Kidney epithelial cell (primary cell): ENCODE data around the gene RPS6KA1. TPM values are rescaled to one million over a fixed set of nuclear protein-coding genes. Genes with fewer than 3 reads are reported as not detected.

Source experiments
- DNase-seq: peaks from one replicate; pipeline ENCODE4 v3.0.0-alpha.2; 2010; ENCODE audit warnings: low read depth
- H3K27me3 ChIP-seq: 2 replicates; pipeline ENCODE4 v1.6.0; 2011; ENCODE audit warnings: low read length; ENCODE audit not compliant: control insufficient read depth, insufficient read depth
- H3K36me3 ChIP-seq: 2 replicates; pipeline ENCODE4 v1.5.1; 2011; ENCODE audit warnings: low read length; ENCODE audit not compliant: control insufficient read depth, insufficient read depth
- H3K4me3 ChIP-seq: 2 replicates; pipeline ENCODE4 v1.5.1; 2011; ENCODE audit warnings: low read depth, mild to moderate bottlenecking, control low read depth, low read length
- CTCF ChIP-seq: IDR thresholded peaks from 2 replicates; pipeline ENCODE4 v1.5.1; 2011; ENCODE audit warnings: mild to moderate bottlenecking, moderate library complexity, low read length, control low read depth, inconsistent platforms; ENCODE audit not compliant: insufficient read depth, poor library complexity, severe bottlenecking
- total RNA-seq: library from RNA; depleted of rRNA; stranded (reverse); fragments of >200 nt; gene quantifications from 2 replicates; pipeline ENCODE4 v1.2.3, GENCODE V29; 2015

The RPS6KA1 gene
- total RNA-seq, 1 donor from 2014 or later = 48.1 TPM

- no peak for DNase-seq
- no peaks in the 10 kb centered on the region for H3K27me3 ChIP-seq
- no peak overlapping the region for H3K4me3 ChIP-seq
- TF ChIP-seq CTCF = no peak
- no peaks in the 10 kb centered on the region for H3K36me3 ChIP-seq
These were observed 85.3 kb downstream of the RPS6KA1 start for GRCh38 chr1:26614655-26615411.

- H3K4me3 ChIP-seq = no peak overlapping the region
- TF ChIP-seq CTCF = no peak
- H3K27me3 ChIP-seq = no peaks in the 10 kb centered on the region
- no peak for DNase-seq
- no peaks in the 10 kb centered on the region for H3K36me3 ChIP-seq
These were observed 87.3 kb downstream of the RPS6KA1 start for GRCh38 chr1:26616881-26617280.

- no peaks in the 10 kb centered on the region for H3K36me3 ChIP-seq
- DNase-seq = no peak
- no peaks in the 10 kb centered on the region for H3K27me3 ChIP-seq
- TF ChIP-seq CTCF = no peak
- no peak overlapping the region for H3K4me3 ChIP-seq
These were observed 89.0 kb downstream of the RPS6KA1 start for GRCh38 chr1:26618561-26618960.

Other genes starting within 250 kb of the RPS6KA1 start
- 113 and 133 TPM in 2 replicates for gene SH3BGRL3, start 249.7 kb upstream of the RPS6KA1 start, total RNA-seq
- gene UBXN11, start 223.1 kb upstream of the RPS6KA1 start, total RNA-seq = 9.4 and 10.2 TPM in 2 replicates
- gene CD52, start 211.8 kb upstream of the RPS6KA1 start, total RNA-seq = 1.2 TPM in 1 of 2 replicates, not detected in the other
- 2.7 and 18.6 TPM in 2 replicates for gene CRYBG2, start 175.6 kb upstream of the RPS6KA1 start, total RNA-seq
- not detected in 2 replicates for gene ZNF683, start 157.0 kb upstream of the RPS6KA1 start, total RNA-seq
- not detected in 2 replicates for gene LIN28A, start 118.9 kb upstream of the RPS6KA1 start, total RNA-seq
- gene DHDDS, start 97.4 kb upstream of the RPS6KA1 start, total RNA-seq = 43.8 and 52.7 TPM in 2 replicates
- 126 and 131 TPM in 2 replicates for gene HMGN2, start 57.3 kb upstream of the RPS6KA1 start, total RNA-seq
- gene ARID1A, start 166.3 kb downstream of the RPS6KA1 start, total RNA-seq = 43.7 and 63.1 TPM in 2 replicates